Astrocyte (in vitro differentiated cells and primary cell): Measurements from ENCODE around the gene CCDC14.

Source experiments
- EZH2 ChIP-seq: IDR thresholded peaks from 2 replicates; pipeline ENCODE4 v1.6.1; 2012; ENCODE audit warnings: mild to moderate bottlenecking, low read length, inconsistent platforms; ENCODE audit not compliant: insufficient read depth
- TF ChIP-seq, protein P1 (sequence below): IDR thresholded peaks from 2 replicates; pipeline ENCODE4 v1.5.1; 2011; ENCODE audit warnings: low read depth, mild to moderate bottlenecking, inconsistent platforms, low read length, moderate library complexity; ENCODE audit not compliant: insufficient read depth

DNA sequence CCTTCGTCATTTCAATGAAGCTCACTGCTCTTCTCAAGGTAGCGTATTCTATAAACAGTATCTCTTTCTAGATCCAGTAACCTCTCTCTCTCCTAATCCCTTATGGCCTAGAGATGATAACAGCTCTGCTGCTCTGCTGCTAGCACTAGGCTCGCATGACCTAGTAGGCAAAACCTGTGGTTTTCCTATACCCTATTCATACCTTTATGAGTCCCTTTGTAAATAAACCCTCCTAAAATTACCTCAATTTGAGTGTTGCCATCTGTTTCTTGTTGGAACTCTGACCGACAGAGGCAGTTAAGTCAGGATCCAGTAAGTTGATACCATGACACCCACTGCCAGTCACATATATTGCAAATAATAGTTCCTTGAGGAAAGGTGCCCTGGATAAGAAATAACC lies 7.3 kb downstream of the CCDC14 start:
- TF ChIP-seq, protein P1, sequence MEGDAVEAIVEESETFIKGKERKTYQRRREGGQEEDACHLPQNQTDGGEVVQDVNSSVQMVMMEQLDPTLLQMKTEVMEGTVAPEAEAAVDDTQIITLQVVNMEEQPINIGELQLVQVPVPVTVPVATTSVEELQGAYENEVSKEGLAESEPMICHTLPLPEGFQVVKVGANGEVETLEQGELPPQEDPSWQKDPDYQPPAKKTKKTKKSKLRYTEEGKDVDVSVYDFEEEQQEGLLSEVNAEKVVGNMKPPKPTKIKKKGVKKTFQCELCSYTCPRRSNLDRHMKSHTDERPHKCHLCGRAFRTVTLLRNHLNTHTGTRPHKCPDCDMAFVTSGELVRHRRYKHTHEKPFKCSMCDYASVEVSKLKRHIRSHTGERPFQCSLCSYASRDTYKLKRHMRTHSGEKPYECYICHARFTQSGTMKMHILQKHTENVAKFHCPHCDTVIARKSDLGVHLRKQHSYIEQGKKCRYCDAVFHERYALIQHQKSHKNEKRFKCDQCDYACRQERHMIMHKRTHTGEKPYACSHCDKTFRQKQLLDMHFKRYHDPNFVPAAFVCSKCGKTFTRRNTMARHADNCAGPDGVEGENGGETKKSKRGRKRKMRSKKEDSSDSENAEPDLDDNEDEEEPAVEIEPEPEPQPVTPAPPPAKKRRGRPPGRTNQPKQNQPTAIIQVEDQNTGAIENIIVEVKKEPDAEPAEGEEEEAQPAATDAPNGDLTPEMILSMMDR = no peak
- TF ChIP-seq EZH2 = no peak
